ENCODE results near the gene RBFOX2.
"Not testable (repeated sequence)": the region's sequence is repeated elsewhere in the genome, so short reads cannot be mapped to it uniquely, and the experiment has no call there.

RBFOX2 gene

DNA sequence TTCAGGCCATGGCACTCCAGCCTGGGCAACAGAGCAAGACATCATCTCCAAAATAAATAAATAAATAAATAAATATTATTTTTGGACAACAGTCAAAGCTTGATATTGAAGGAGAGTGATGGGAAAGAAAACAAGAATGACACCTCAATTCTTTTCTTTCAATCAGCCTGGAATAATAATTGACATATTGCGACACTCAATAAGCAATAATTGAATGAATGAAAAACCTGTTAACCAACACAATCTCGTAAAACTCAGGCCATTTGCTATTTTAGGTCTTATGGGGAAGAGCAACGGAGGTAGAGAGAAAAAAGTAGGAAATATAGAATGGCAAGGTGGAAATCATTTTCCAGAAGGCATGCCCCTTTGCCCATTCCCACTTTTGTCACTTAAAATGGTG, 10.5 kb upstream of the RBFOX2 start:
- DNase-seq: no peak

DNA sequence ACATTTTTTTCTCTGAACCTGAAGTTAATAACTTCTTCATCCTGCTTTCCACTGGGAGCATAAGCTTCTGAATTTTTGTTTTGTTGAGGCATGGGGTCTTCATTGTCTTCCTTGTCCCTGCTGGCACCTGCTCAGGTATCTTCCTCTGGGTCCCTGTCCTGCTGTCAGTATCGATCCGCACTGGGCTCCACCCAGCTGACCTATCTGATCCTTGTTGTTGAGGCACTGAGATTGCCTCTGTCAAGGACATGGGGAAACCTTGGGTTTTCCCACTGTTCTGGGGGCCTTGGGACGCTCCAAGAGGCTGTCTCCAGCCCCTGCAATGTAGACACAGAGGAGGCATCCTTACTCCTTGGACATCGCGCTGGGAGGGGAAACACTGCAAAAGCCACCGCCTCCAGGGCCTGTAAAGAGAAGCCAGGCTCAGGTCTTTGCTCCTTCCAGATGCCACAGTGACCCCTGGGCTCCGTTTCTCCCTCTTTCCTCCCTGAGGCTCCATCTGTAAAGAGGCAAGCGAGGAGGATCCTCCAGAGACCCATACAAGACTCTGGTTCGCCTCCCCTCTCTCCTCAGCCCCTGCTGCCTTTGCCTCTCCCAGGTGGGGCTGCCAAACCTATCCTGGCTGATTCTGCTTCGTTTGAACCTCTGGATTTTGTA, 8.6 kb upstream of the RBFOX2 start:
- DNase-seq: no peak

DNA sequence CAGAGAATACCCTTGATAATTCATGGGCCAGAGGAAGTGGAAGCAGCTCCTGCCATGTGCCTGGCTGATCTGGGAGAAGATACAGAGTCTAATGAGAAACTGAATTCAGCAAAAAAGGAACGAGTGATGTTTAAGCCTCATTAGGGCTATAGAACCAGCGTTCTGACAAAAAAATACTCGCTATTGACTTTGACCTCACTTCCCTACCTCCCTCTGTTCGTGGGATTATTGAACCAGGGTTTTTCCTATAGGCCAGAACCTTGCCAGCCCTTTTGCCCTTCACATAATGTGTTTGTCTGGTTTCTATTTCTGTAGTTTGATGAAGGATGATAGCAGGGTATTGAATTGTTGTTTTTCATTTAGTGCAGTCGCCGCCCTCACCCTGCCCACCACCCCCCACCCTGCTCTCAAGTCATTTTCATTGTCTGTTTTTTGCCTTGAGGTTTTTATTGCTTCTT, 7.6 kb upstream of the RBFOX2 start:
- DNase-seq: no peak

DNA sequence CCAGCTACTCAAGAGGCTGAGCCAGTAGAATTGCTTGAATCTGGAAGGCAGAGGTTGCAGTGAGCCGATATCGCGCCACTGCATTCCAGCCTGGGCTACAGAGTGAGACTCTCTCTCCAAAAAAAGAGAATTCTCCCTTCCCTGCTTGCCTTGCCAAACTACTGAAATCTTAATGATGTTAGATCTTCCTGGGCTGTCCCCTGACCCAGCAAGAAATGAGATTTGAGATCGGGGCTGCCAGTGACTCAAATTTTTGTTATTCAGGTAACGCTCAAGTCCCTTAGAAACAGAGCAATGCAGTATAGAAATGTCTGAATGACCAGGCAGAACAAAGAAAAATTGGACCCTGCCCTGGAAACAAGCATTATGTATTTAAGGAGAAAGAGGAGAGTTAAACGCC, 4.0 kb upstream of the RBFOX2 start:
- DNase-seq: no peak

DNA sequence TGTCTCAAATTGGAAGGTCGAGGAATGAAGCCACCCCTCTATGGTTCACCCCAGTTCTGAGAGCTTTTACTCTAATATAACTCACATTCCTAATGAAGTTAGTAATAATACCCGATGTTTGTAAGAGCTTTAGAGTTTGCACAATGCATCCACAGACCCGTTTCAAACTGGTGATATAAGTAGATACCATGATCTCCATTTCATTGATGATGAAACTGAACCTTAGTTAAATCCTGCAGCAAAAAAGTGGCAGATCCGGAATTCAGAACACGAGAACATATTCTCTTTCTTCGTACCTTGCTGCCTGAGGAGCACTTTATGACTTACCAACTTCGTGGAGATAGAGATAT, 757 bp upstream of the RBFOX2 start:
- no peak for DNase-seq

DNA sequence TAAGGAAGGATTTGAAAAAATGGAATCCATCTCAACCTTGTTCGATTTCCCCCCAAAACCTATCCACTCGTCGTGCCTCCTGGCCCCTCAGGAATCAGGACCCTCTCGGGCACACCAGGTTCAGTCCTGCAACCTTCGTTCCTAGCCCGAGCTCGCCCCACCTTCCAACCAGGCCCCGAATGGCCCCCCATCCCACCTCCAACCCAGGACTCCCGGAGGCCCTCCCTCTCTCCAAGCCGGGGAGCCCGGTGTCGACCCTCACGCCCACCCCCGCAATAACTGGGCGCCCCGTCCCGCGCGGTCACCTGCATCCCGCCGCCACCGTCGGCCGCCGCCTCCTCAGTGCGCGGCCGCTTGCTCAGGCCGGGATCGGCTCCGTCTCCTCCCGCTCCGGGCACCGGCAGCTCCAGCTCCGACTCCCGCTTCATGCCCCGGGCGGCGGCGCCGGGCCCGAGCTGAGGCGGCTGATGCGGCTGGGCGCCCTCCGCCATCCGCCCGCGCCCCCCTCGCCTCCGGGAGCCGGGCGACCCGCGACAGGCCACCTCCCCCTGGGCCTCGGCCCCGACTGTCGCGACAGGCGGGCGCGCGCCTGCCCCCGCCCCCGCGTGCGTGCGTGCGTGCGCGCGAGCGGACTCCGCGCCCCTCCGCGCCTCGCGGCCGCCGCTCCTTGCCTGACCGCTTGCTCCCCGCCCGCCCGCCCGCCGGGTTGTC, 534 bp downstream of the RBFOX2 start:
- no peak for DNase-seq

DNA sequence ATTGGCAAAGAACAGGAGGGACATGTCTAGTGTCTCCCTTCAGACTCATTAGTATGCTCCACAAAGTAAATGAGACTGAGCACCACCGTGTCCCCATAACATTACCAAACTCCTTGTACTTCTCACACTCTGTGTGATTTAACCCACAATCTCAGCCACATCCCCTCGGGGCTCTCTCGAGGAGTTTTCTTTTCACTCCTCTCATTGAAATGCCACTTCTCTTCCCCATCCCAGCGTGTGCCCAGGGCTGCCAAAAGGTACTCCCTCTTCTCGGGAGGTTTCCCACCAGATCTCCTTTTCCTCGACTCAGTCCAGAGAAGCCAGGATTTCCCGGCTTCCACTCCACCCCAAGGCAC, 1.1 kb downstream of the RBFOX2 start:
- DNase-seq: no peak

DNA sequence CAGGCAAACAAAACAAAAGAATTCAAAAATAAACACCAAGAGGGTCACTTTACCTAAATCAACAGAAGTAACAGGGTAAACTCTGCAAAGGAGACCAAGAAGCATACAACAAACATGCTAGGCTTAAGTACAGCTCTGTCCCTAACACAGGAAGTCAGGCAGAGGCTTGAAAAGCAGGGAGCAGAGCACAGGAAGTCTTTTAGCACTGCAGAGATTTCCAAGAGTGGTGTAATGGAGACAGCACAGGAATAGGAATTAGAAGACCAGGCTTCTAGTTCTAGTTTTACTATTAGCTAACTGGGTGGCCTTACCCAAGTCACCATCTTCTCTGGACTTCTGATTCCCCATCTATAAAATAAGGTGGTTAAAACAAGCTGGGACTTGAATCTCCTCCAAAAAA, 1.9 kb downstream of the RBFOX2 start:
- DNase-seq: no peak

DNA sequence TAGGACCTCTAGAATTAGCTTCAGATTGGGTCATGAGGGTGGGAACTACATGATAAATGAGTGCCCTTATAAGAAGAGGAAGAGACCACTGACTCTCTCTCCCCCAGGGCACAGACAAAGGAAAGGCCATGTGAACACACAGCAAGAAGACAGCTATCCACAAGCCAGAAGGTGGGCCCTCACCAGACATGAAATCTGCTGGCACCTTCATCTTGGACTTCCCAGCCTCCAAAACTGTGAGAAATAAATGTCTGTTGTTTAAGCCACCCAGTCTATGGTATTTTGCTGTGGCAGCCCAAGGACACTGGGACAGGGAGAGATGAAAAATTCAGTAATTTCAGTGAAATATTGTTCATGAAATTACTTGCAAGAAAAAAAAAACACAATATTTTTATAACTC, 5.9 kb downstream of the RBFOX2 start:
- no peak for DNase-seq

DNA sequence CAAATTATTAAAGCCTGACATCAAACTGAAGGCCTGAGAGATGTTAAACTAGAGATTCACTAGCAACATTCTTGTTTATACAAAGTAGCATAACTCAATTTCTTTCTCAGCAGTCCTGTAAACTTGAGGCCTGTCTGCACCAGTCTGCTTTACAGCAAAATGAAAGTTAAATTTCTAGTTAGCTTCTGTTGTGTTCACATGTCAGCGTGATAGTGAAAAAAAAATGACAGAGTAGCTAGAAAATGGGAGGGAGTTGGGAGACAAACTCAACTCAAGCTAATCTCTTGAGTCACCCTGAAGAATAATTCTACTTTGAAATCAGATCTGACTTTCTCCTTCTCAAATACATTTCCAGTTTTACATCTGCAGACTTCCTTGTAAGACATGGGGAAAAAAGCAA, 6.5 kb downstream of the RBFOX2 start:
- DNase-seq: no peak

DNA sequence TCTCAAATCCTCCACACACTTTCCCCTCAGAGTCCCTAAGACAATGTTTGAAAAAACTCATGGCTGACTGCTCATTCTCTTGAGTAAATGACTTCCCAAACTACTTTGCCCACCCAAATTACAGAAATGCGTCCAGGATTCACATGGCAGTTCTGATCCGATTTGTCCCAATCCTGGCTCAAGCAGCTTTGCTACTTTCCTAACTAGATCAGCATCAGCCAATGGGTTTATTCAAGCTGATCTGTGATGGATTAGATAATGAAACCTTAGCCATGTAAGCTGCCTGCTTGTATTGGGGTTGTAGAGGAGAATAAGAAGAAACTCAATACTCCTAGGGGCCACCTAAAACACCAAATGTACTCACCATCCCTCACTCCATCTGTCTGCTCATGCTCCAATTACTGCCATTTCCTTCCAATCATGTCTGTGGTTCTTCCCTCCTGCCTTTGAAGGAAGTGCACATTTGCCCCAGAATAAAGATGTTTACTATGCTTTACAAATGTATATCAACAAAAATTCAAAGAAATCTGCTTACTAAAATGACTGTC, 6.9 kb downstream of the RBFOX2 start:
- no peak for DNase-seq

DNA sequence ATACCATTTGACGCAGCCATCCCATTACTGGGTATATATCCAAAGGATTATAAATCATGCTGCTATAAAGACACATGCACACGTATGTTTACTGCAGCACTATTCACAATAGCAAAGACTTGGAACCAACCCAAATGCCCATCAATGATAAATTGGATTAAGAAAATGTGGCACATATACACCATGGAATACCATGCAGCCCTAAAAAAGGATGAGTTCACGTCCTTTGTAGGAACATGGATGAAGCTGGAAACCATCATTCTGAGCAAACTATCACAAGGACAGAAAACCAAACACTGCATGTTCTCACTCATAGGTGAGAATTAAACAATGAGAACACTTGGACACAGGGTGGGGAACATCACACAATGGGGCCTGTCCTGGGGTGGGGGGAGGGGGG, 7.8 kb downstream of the RBFOX2 start:
- not testable (repeated sequence) for DNase-seq

DNA sequence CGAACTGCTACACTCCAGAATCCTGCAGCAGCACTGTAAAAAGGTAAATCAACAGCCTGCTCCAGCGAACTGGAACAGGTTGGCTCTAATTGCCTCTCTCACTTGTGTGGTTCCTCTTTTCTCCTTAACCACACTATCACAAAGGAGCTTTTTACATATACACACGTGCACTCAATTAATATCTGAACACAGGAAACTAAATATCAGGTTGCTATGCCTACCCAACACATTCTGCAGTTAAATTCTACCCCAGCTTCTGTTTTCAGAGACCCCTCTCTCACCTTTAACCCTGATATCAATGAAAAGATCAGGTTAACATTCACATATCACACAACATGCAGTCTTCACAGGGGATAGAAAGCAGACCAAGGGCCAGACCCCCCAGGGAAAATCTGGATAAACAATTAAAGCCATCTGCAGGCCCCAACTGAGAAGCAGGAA, 11.0 kb downstream of the RBFOX2 start:
- DNase-seq: no peak

DNA sequence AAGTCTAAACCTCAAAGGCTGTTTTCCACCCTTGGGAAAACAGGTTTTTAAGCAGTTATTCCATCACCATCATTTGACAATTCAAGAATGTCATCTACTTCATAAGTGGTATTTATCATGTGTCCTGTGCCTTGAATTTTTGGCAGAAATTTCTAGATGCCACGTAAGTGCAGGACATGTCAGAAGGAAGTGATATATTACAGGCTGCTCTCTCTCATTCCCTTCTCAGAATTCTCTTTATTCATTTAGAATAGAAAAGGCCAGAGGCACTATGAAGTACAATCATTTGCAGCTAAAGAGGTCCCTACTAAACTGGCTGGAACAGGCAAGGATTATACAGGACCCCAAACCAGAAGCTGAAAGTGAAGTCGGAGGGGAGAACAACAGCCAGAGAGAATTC, 11.9 kb downstream of the RBFOX2 start:
- no peak for DNase-seq

DNA sequence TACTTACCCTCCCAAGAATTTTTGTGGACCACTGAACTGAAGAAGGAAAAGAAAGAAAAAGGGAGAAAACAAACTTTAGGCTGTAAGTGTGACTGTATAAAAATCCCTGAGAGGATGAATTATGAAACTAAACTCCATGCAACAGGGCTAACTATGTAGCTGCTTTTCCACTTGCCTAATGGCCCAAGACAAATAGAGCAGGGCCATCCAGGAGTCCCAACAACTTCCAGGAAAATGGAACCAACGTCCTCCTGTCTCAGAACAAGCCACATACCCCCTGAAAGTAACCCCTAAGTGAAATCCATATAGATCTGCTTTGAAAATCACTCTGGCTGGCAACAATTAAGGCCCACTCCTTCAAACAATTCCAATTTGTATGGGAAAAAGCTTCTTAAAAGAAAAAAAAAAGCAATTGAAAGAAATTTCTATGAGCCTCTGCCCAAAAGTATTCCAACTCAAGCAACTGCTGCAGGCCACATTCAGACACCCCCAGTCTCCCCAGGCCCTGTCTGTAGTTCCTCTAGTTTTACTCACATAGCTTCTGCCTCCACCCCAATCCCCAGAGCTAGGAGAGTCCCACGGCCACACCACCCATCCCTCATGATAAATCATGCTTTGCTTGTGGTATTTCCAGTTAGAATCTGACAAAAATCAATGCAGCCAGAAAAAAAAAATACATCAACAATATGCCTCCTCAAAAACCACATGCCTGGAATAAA, 12.7 kb downstream of the RBFOX2 start:
- no peak for DNase-seq

DNA sequence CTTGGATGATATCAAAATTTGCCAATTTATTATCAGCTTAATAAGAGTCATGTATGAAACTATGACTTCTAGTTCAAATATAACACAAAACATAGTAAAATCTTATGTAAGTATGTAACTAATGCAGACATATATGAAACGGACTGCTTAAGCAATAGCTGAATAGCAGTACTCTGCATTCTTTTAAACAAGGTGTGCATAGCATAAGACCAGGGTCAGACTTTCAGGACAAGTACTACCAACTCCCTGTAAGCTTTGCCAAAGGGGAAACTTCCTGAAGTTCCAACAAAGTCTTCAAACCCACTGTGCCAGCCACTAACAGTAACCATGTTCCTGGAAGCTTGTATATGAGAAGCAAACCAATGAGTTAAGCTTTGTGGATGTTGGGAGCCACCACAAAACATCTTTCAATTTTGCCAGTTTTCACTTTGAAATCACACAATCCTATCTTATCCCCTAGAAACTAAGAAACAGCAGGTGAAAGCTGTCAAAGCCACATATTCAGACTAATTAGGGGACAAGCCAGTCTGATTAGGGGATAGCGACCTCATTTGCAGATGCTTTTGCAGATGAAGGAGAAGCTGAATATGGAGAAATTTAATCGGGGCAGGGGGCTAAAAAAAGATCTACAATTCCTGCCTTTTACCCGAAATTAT, 13.3 kb downstream of the RBFOX2 start:
- no peak for DNase-seq

DNA sequence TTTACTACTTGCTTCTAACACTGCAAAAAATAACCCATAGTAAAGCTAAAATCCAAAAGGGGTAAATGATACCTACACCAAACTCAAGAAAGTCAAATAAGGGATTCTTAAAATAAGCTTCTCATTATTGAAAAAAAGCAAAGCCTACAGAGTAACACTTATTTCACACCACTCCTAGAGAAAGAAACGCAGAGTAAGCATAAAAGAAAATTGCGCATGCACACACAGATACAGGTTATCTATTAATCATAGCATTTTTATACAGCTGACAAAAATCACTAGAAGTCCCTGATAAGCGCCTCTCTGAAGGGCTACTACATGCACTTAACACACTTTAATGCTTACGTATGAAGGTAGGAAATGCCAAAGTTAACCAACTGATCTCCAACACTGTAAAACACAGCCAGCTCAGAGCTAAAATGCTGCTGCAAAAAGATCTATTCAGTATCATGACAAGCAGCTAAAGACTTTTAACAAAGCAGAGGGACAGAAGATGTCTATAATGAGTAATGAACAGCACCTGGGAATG, 14.0 kb downstream of the RBFOX2 start:
- no peak for DNase-seq

DNA sequence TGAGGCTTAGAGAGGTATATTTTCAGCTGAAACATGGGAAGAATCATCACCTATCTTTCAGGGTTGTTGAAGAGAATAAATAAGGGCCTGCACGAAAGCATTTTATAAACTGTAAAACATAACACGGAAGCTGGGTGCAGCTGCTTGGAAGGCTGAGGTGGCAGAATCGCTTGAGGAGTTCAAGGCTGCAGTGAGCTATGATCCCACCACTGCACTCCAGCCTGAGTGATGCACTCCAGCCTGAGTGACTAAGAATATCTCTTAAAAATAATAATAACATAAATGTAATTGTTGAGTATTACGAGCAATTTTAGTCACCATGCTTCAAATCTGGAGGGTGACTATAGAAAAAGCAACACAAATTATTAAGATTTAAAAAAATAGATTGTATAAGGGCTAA, 16.3 kb downstream of the RBFOX2 start:
- no peak for DNase-seq

DNA sequence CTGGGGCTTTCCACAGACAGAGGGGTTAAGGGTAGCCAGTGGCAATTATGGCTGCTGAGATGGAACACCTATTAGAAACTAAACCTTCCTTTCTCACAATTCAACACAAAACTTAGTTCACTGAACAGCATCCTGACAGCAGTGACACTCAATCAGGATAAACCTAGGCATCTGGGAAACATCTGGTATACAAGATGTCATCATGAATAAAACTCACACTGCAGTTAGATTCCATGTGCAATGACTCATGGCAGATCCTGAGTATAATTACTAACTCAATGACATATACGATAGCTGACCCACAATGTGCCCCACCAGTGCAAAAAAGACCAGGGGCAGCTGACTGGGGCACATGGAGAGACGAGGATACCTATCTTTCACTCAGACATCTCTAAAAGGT, 17.7 kb downstream of the RBFOX2 start:
- DNase-seq: no peak

DNA sequence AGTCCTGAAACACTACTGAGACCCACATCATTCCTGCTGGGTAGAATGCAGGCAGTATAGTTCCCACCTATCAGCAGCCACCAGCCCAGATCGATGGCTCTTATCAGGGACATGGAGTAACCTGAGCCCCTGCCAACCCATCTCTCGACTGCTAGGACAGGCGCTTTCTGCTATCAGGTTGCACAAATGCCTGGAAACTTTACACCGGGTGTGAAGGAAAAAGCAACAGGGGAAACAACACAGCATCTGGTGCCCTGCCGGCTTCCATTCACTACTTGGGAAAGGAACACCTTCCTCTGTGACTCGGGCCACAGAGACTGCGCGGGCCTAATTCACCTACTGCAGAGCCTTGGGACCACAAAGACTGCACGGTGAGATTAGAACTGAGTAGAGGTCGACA, 18.5 kb downstream of the RBFOX2 start:
- DNase-seq: no peak

DNA sequence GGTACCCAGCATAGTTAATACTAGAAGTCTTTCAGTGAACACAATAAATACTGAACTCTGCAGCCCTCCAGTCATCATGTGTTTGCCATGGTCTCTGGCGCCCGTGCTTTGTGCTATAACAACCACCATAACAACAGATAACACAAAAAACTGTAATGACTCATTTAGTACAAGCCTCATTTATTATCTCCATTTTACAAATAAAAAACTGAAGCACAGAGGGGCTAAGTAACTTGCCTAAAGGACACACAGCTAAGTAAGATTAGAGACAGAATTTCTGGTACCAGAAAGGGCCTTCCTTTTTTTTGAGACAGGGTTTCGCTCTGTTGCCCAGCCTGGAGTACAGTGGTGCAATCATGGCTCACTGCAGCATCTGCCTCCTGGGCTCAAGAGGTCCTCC, 19.5 kb downstream of the RBFOX2 start:
- no peak for DNase-seq

DNA sequence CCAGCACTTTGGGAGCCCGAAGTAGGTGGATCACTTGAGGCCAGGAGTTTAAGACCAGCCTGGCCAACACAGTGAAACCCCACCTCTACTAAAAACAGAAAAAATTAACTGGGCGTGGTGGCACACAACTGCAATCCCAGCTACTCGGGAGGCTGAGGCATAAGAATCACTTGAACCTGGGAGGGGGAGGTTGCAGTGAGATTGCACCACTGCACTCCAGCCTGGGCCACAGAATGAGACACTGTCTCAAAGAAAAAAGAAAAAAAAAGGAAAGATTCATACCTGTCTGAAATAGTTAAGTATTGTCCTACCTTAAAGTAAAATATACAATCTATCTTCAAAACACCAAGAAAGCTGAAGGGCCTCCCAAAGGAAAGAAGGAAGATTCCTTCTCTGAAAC, 20.1 kb downstream of the RBFOX2 start:
- no peak for DNase-seq

DNA sequence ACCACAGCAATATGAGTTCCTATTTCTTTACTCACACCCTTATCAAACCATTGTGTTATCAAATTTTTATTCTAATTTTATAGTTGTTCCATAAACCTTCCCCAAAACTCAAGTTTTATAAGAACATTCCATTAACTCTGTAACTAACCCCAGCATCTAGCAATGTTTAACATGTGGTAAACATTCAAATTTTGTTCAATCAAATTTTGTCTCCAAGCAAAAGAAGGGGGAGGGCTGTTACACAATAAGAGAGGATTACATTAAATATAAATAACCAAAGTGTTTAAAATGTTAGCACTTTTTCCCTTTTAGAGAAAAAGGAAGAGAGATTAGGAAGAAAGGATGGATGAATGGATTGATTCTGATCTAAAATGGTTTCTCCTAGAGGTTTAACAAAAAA, 20.5 kb downstream of the RBFOX2 start:
- DNase-seq: no peak

All from NCI-H1694 treated with DMSO at 0.1 percent for 48 hours (cell line).